ENCODE measurements around the gene AP4E1. TPM values are rescaled to one million over a fixed set of nuclear protein-coding genes. Genes with fewer than 3 reads are reported as not detected.

Gene AP4E1
- total and polyA plus RNA-seq, 2 of the 8 experiments (the other 6 are each of a cell fraction or from before 2014, with no cell fraction given), result 1.4 to 10.9 TPM

DNA sequence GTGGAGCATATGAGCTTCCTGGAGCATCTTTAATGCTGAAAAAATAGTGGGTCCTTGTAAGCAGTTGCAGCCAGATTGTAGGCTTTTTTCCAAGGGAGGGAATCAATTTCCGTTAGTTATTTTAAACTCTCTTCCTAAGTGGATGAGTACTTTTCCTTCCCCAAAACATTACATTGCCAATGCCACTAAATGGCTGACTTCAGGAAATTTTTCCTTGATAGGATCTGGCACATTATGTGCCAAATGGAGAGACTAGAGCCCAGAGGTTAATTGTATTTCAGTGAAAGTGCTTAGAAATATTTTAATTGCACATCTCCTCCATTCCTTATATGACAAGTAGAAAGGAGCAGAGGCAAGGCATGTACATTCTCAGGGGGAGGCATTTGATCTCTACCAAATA, 102.7 kb downstream of the AP4E1 start (continued):
- TF ChIP-seq TAF7 (optimal IDR thresholded peaks at IDR 0.05; ENCODE audit: borderline replicate concordance, low read depth, low read length) (no peak), CEBPB (IDR thresholded peaks at IDR 0.05; ENCODE audit: low read depth, low read length) (no peak), RAD21 (IDR thresholded peaks at IDR 0.05 in 1 of 2, conservative IDR thresholded peaks at IDR 0.05 in 1 of 2; ENCODE audit: low read depth in 2 of 2, low read length in 2 of 2) (no peak), KDM5A (IDR thresholded peaks at IDR 0.05; ENCODE audit: low read length) (no peak), CHD7 (IDR thresholded peaks at IDR 0.05; ENCODE audit: insufficient replicate concordance, low read length) (no peak)
